ENCODE data around the gene VAMP5.
A peak's percentile ranks its signal among the peaks of the same experiment; 100 is the strongest.
"Not testable (repeated sequence)": the region's sequence is repeated elsewhere in the genome, so short reads cannot be mapped to it uniquely, and the experiment has no call there.

The VAMP5 gene

DNA sequence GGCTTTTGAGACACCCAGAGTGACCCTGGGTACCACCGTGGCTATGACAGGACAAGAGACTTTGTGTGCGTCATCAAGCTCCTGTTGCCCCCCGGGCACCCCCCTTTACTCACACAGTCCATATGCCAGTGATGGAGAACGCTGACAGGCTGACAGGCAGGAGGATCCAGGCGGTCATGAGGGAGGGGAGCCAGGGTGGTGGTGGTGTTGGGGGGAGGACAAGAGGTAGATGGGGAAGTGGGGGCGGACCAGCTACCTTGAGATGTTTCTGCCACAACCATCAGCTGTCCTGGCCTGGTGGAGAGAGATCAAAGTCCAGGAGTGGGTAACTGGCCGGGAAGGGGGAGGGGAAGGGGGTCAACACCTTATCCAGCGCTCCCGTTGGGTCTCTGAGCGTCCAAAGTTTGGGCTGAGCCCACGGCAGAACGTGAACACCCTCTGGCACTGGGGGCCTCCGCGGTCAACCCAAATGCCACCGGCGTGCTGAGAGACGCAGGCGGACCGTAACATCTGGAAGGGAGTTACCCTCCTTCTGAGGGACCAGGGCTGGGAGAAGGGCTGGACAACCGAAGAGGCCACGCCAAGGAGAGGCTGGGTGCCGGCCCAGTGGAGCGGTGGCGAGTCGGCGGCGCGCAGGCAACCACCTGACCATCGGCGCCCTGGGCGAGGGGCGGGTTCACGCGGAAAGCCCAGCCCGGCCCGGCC is 17.7 kb downstream of the VAMP5 start:
- DNase-seq (ENCODE audit: low spot score) = no peak

DNA sequence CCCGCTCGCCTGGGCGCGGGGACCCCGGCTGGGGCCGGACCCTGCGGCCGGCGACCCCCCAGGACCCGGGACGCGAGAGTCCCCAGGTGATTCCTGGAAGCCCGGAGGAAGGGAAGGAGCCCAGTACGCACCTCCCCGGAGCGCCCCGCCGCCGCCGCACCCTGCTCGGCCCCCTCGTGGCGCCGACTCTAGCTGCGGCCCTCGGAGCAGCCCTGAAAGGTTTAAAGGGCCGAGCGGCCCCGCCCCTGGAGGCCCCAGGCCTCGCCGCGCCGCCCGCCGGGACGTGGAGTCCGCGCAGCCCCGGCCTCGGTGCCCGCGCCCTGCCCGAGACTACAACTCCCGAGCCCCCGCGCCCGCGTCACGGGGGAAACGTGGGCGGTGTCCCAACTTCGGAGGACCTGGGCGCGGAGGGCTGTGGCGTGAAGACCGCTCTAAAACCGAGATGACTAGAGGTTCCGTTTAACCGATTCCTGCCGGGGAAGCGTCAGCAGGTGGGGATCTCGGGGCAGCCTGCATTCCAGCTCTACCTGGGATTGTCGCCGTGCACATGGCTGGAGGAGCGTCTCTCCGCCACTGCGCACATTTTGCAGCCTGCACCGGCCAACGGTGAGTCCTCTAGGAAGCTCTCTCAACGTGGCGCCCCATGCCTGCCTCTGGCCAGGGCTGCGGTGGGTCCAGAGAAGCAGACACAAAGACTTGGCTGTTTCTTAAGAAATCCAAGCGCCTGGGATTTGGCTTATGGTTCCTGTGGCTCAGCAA is 18.4 kb downstream of the VAMP5 start, which contains the start of gene TMEM150A:
Gene TMEM150A, minus strand, starts transcription at position 223 of the 759 bp plus-strand sequence. CDS start 750 bp downstream, outside the sequence.
- peak; percentile 95 for DNase-seq (ENCODE audit: low spot score)

DNA sequence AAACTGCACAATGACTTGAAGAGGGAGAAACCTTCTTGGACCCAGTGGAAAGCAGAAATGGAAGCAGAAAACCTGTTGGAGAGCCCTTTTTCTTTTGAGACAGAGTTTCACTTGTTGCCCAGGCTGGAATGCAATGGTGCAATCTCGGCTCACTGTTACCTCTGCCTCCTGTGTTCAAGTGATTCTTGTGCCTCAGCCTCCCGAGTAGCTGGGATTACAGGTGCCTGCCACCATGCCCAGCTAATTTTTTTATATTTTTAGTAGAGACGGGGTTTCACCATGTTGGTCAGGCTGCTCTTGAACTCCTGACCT is 19.9 kb downstream of the VAMP5 start:
- not testable (repeated sequence) for DNase-seq (ENCODE audit: low spot score)

DNA sequence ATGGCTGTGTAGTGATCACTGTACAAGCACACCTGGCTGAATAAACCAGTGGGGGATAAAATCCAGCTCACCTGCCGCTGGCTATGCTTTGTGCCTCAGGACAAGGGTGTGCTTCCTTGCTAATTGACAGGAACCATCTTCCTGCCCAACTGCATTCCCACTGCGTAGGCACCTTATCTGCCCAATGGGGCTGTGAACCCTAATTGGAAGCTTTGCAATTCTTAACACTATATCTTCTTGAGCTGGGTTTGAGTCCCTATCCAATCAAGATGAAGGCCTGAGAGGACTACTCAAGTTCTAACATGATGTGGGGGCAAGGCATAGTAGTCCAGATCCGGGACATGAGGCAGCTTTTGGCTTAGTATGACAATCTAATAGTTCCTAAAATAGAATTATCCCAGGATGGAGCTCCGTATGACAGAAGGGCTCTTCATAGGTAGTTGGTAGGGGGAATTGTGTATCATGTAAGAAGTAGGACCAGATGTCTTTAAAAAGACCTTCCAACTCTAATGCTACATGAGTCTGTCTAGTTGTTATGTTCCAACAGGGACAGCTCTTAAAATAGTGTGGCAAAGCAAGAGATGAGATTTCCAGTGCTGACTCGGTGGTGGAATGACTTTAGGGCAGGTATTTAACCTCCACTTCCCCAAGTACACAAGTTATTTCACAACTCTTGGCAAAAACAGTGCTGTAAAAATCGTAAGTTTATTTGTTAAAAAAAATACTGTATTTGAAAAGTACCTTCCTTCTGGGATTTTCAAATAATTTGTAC is 20.5 kb downstream of the VAMP5 start:
- no peak for DNase-seq (ENCODE audit: low spot score)

DNA sequence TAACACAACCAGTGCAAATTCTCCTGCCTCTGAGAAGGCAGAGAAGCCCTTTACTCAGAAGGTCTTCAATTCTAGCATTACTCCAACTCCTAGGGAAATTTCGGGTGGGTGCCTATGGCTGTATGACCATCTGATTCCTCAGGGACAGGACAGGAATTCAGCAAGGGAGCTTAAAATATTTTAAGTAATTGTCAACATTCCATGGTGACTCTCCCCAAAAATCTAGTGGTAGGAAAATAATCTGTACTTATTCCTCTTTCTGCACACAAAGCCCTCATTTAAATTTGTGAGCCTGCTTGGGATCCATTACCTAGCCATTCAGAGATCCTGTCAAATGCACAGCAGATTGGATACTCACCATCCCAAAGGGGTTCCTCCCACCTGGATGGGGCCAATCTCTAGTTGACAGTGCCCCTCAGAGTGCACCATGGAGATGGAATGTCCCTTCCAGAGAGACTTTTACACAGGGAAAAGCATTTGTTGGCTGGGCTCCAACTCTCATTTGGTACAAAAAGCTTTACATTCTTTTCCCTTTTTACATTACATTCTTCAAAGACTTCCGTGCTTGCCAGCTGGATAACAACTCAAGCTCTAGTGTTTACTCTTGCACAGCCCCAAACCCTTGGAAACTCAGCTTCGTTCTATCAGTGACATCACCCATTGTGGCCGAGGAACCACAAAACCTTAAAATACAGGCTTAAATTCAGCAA is 21.3 kb downstream of the VAMP5 start:
- no peak for DNase-seq (ENCODE audit: low spot score)

DNA sequence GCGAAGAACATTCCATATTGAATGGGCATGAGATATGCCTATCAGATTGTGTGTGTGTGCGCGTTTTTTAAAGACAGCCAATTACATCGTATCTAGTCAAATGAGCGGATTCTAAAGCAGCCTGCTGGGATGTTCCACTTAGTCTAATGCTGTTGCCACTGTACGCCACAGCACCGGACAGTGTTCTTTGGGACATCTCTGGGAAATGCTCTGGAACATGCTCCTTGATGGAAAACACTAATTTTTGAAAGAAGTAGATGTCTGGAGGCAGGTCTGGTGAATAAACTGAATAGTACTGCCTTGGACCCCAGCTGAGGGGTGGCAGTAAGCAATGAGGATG is 21.9 kb downstream of the VAMP5 start:
- DNase-seq (ENCODE audit: low spot score) = no peak

DNA sequence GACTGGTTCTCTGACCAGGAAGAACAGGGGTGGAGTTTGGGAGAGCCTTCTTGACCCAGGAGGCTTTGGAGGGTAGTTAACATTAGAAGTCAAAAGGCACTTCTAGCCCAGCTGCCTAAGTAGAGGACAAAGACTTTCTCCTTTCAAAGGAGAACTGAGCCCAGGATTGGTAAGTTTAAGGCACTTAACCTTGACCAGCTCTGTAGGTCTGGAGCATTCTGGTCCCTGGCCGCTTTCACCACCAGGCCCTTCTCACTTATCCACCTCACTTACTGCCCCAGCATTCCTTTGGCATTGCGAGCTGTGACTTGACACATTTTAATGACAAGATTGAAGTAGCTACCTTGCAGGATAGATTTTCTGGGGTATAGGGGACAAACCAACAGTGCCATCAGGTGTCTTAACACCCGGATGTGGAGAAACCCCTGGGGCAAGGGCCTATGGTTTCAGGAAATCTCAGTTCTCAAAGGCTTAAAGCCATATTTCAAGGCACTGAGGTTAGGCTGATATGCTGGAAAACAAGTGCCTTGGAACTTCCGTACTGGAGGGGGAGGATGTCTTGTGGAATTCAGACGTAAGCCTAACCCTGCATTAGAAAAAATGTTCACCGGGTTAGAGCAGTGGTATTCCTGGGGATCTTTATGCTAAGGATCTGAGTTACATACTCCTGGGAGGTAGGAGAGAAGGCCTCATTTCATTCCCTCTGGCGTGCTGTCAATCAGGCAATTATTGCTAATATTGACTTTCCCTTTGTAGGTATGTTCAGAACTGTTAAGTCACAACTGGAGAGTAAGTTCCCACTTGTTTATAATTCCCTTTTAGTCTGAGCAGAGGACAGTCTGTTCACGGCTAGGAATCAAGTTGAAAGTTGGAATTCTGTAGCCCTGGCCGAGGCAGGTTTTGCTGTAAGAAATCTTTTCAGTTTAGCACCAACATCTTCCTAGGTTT is 23.3 kb downstream of the VAMP5 start:
- no peak for DNase-seq (ENCODE audit: low spot score)

DNA sequence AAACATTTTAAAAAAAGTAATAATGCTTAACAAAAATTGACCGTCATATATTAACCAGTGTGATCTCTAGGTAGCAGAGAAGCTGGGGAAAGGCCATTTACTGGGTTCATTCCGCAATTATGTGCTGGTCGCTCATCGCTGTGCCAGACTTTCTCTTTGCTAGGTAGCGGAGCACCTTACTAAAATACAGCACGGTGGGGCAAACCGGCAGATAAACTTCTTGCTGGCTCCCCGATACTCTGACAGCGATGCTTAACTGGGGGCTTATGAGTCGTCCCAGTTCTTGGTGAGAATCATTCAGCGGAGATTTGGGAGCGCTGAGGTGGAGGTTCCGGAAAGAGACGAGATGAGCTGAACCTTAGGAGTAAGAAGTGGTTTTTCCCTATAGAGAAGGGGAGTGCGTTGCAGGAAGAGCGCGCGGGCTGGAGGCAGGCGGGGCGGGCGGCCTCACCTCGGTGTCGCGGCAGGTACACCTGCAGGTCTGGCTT is 27.0 kb downstream of the VAMP5 start:
- DNase-seq (ENCODE audit: low spot score) = no peak

DNA sequence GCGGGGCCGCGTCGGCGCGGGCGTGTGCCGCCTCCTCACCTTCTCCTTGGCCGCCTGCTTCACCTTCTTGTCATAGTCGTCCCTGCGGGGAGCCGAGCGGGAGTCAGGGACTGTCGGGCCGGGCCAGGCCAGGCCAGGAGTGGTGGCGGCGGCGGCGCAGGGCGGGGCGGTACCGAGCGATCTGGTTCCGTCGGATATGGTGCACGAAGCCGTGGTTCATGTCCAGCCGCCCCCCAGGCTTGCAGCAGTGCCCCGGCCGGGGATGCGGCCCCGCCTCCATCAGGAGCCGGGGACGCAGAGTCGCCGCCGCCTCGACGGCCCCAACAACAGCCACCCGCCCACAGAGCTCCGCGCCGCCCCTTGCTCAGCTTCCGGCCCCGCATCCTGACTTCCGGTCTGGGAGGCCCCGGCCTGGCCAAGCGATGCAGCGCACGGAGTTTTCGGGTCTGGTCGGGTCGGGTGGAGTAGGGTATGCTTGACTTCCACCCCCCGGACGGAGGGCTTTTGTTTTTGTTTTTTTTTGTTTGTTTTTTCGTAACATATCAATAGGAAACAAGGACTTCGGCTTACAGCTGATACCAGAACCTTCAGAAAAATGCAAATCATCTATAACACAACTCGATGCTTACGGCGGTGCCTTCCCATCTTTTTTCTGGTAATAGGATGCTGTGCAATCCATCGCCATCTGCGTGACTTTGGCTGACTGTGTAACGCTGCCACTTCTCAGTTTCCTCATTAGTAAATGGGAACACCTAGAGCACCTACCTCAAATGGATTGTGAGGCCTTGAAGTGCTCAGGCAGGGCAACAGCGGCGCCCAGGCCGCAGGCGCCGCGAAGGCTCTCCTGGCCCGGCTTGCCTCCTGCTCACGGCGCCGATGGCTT is 27.7 kb downstream of the VAMP5 start, which contains the start of gene C2orf68:
Gene C2orf68, minus strand, starts transcription at position 362 of the 883 bp plus-strand sequence. Its CDS starts 82 bp downstream, at position 280.
- peak; percentile 92 for DNase-seq (ENCODE audit: low spot score)

DNA sequence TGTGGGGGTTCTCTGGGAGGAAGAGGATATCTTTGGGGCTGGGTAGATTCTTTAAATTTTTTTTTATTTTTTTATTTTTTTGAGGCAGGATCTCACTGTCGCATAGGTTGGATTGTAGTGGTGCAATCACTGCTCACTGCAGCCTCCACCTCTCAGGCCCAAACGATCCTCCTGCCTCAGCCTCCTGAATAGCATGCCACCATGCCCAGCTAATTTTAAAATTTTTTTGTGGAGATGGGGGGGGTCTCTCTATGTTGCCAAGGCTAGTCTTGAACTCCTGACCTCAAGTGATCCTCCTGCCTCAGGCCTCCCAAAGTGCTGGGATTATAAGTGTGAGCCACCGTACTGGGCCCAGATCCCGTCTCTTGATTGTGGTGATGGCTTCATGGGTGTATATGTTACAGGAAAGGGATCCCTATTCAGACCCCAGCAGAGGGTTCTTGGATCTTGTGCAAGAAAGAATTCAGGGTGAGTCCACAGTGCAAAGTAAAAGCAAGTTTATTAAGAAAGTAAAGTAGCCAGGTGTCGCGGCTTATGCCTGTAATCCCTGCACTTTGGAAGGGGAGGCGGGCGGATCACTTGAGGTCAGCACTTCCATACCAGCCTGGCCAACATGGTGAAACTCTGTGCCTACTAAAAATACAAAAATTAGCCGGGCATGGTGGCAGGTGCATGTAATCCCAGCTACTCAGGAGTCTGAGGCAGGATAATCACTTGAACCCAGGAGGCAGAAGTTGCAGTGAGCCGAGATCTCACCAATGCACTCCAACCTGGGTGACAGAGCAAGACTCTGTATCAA is 29.7 kb downstream of the VAMP5 start:
- no peak for DNase-seq (ENCODE audit: low spot score)

DNA sequence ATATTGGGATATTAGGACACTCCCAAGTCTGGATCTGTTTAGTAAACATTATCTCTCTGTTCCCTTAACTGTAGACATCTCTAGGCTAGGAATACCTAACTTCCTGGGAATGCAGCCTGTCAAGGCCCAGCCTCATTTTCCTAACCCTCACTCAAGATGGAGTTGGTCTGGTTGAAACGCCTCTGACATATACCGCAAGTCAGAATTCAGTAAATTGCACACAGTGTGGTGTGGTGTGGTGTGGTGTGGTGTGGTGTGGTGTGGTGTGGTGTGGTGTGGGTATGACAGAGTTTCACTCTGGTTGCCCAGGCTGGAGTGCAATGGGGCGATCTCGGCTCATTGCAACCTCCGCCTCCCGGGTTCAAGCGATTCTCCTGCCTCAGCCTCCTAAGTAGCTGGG is 30.5 kb downstream of the VAMP5 start:
- not testable (repeated sequence) for DNase-seq (ENCODE audit: low spot score)

DNA sequence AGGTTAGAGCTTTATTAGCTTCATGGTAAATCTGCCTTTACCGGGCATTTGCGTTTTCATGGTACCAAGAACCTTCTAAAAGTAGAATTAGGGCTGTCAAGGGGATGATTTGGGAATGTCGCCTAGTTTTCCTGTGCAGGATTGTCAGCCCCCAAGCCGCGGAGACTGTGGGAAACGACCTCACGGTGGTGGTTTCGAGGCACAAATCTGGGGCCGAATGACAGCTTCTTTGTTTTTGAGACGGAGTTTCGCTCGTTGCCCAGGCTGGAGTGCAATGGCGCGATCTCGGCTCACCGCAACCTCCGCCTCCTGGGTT is 31.1 kb downstream of the VAMP5 start:
- no peak for DNase-seq (ENCODE audit: low spot score)

DNA sequence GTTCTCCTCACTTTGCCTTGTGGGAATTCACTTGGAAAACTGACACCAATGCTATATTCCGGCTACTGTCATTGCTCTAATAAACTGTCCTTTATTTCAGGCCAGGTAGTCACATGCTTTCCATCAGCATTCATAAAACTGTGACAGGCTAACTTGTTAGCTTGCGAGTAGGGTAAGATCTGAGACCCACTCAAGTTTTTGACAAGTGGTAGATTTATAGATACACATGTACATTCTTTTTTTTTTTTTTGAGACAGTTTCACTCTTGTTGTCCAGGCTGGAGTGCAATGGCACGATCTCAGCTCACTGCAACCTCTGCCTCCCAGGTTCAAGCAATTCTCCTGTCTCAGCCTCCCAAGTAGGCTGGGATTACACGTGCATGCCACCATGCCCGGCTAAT is 33.5 kb downstream of the VAMP5 start:
- DNase-seq (ENCODE audit: low spot score) = not testable (repeated sequence)

DNA sequence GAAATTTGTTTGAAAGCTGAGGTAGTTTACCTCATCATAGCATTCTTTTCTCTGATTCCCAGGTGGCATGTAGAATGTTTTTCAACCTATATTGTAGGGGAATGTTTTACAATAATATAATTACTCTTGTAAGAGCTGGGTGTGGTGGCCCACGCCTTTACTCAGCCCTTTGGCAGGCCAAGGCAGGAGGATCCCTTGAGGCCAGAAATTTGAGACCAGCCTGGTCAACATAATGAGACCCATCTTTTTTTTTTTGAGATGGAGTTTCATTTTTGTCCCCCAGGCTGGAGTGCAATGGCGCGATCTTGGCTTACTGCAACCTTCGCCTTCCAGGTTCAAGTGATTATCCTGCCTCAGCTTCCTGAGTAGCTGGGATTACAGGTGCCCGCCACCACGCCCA is 35.4 kb downstream of the VAMP5 start:
- no peak for DNase-seq (ENCODE audit: low spot score)

DNA sequence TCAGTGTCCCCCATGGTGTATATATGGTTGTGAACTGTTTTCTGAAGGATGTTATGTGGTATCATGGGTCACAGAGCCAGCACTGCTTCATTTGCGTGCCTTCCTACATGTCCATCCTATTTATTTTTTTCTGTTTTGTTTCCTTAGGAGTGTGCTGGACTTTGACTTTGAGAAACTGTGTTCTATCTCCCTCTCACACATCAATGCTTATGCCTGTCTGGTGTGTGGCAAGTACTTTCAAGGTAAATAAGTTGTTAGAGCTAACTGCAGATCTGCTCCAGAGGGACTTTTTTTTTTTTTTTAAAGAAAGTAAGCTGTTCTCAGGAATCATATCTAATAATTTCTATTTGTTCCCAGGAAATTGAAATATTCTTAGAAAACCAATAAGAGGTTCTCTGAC is 37.1 kb downstream of the VAMP5 start:
- no peak for DNase-seq (ENCODE audit: low spot score)

DNA sequence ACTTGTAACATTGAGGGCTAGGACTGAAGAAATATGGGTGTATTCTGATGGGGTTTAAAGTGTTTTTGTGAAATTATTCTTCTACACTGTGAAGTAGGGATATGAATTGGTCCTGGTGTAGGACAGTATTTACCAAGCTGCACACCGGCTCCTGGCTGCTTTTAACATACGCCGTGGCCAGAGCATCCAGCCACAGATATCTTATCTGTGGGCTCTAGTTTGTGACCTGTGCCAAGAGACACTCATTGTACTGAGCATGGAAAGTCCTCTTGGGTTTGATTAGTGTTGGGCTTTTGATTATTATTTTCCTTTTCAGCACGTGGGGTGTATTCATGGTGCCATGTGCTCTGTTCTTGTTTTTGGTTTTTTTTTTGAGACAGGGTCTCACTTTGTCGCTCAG is 39.8 kb downstream of the VAMP5 start:
- no peak for DNase-seq (ENCODE audit: low spot score)

DNA sequence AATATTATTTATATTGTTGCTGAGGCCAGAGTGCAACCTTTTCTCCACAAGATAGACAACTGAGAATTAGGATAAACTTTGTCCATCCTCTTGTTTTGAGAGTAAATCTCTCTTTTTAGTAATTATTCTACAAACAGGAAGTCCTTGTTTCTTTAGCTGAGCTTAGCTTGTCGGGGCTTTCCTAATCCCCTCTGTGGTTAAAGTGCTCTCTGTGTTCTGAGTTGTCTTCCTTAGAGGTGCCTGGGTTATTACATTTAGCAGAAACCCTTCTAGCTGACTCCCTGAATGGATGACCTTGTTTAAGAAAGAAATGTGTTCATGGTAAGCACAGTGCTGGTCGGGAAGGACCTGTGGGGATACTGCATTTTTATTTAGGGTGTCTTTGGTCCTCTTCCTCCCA is 44.4 kb downstream of the VAMP5 start:
- DNase-seq (ENCODE audit: low spot score) = no peak

DNA sequence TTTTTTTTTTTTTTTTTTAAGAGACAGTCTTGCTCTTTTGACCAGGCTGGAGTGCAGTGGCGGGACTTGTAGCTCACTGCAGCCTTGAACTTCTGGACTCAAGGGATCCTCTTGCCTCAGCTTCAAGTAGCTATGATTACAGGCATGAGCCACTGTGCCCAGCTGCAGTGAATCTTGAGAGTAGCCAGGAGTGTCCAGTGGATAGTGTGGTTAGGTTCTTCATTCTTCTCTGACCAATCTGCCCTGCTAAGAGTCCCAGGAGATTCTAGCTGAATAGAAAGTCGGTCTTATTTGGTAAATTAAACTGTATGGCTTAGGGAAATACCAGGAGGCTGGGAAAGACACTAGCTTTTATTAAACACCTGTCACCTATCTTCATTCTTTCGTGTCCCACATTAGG is 47.1 kb downstream of the VAMP5 start:
- DNase-seq (ENCODE audit: low spot score) = no peak

DNA sequence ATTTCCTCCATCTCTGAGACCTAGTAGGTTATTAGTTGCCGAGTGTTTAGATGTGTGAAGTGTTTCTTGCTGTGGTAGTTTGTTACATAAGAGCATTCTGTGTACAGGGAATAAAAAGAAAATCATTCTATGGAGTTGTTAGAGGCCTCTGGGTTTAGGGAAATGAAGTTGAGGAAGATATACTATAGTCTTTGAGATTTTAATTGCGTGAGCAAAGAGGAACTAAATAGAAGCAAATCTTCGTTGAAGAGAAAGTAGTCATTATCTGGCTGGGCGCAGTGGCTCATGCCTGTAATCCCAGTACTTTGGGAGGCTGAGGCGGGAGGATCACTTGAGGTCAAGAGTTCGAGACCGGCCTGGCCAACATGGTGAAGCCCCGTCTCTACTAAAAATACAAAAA is 50.8 kb downstream of the VAMP5 start:
- DNase-seq (ENCODE audit: low spot score) = no peak
